Measurements from ENCODE around the gene POMT1. TPM values are rescaled to one million over a fixed set of nuclear protein-coding genes. Genes with fewer than 3 reads are reported as not detected.

Gene POMT1
- polyA plus RNA-seq, 1 donor from 2014 or later: 5.1 TPM

DNA sequence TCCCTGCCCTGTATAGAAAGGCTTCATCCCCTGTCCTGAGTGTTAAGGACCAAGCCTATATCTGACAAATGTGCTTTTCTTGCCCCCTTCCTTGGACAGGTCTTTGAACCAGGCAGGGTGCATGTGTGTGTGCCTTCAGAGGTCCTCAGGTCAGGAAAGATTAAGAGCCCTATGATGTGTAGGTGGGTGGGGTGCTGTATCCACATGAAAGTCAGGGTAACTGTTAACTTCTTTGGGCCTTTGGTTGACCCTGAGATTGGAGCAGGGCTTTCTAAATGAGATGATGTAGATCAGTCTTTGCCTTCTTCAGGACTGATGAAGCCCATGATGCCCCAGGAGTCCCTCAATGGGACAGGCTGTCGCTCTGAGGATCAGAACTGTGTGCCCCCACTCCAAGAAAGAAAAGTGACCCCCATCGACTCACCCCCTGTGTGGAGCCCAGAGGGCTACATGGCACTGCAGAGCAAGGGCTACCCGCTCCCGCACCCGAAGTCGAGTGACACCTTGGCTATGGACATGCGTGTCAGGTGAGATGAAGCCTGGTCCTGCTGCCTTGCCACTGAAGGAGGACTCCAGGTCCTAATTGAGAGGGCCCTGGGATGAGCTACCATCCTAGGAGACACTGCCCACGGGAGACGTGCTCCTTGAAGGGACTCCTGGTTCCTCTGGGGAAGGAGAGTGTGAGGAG, 29.4 kb upstream of the POMT1 start:
- Mint-ChIP-seq H3K9me3 (no peaks in the 10 kb centered on the region), H3K27ac (peak overlapping the region in 1 of 3 donors; percentile 60), H3K27me3 (no peaks in the 10 kb centered on the region), H3K4me1 (peaks cover 0 to 1% (median 0%) of the 10 kb centered on the region in 3 donors), H3K36me3 (peaks cover 7% of the 10 kb centered on the region), H3K4me3 (peak overlapping the region in 1 of 4 donors; percentile 26)

DNA sequence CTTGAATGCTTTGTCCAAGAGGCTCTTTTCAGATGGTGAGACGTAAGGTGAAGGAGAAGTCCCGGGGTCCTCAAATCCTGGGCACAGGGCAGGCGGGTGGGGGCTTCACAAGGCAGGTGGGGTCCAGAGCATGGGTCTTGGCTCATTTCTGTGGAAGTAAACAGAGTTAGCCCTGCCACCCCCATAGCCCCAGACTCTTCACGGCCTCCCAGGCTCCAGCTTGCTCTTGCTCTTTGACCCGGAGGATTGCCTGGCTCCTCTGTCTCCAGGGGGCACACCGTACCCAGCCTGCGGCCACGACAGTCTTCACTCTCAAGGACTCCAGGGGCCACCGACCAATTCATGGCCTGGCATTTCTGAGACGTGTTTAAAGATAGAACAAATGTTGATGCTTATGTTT, 28.8 kb upstream of the POMT1 start:
- H3K27ac Mint-ChIP-seq: peak overlapping the region in 1 of 3 donors; percentile 60
- H3K36me3 Mint-ChIP-seq: peaks cover 7% of the 10 kb centered on the region
- no peaks in the 10 kb centered on the region for H3K9me3 Mint-ChIP-seq
- H3K27me3 Mint-ChIP-seq: no peaks in the 10 kb centered on the region
- H3K4me3 Mint-ChIP-seq: peak overlapping the region in 1 of 4 donors; percentile 26
- H3K4me1 Mint-ChIP-seq: peaks cover 0 to 1% (median 0%) of the 10 kb centered on the region in 3 donors

DNA sequence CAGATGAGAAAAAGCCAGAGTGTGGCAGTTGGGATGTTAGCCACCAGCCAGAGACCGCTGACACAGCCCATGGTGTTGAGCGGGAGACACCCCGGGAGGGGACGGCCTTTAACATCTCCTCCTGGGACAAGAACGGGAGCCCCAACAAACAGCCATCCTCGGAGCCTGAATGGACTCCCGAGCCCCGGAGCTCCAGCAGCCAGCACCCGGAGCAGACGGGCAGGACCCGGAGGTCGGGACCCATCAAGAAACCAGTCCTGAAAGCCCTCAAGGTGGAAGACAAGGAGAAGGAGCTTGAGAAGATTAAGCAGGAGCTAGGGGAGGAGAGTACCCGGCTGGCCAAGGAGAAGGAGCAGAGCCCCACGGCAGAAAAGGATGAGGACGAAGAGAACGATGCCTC, 28.0 kb upstream of the POMT1 start:
- H3K4me3 Mint-ChIP-seq: no peak overlapping the region
- H3K27me3 Mint-ChIP-seq: no peaks in the 10 kb centered on the region
- H3K36me3 Mint-ChIP-seq: peaks cover 6% of the 10 kb centered on the region
- H3K9me3 Mint-ChIP-seq: no peaks in the 10 kb centered on the region
- H3K27ac Mint-ChIP-seq: peak overlapping the region in 1 of 3 donors; percentile 57
- peaks cover 0 to 1% (median 0%) of the 10 kb centered on the region in 3 donors for H3K4me1 Mint-ChIP-seq

DNA sequence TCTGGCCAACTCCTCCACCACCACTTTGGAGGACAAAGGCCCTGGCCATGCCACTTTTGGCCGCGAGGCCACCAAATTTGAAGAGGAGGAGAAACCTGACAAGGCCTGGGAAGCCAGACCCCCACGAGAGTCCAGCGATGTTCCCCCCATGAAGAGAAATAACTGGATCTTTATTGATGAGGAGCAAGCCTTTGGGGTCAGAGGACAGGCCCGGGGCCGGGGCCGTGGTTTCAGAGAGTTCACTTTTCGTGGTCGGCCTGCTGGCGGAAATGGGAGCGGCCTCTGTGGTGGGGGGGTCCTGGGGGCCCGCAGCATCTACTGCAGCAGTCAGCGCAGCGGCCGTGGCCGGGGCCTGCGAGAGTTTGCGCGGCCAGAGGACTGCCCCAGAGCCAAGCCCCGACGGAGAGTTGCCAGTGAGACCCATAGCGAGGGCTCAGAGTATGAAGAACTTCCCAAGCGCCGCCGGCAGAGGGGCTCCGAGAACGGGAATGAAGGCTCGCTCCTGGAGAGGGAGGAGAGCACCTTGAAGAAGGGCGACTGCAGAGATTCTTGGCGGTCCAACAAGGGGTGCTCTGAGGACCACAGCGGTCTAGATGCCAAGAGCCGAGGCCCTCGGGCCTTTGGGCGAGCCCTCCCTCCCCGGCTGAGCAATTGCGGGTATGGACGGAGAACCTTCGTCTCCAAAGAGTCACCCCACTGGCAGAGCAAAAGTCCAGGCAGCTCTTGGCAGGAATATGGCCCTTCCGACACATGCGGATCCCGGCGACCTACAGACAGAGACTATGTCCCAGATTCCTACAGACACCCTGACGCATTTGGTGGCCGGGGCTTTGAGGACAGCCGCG, 27.4 kb upstream of the POMT1 start:
- H3K9me3 Mint-ChIP-seq: no peaks in the 10 kb centered on the region
- H3K27ac Mint-ChIP-seq: peak overlapping the region in 2 of 3 donors; percentile 31 to 57
- H3K4me3 Mint-ChIP-seq: no peak overlapping the region
- H3K27me3 Mint-ChIP-seq: no peaks in the 10 kb centered on the region
- H3K4me1 Mint-ChIP-seq: no peaks in the 10 kb centered on the region
- peaks cover 1% of the 10 kb centered on the region for H3K36me3 Mint-ChIP-seq

DNA sequence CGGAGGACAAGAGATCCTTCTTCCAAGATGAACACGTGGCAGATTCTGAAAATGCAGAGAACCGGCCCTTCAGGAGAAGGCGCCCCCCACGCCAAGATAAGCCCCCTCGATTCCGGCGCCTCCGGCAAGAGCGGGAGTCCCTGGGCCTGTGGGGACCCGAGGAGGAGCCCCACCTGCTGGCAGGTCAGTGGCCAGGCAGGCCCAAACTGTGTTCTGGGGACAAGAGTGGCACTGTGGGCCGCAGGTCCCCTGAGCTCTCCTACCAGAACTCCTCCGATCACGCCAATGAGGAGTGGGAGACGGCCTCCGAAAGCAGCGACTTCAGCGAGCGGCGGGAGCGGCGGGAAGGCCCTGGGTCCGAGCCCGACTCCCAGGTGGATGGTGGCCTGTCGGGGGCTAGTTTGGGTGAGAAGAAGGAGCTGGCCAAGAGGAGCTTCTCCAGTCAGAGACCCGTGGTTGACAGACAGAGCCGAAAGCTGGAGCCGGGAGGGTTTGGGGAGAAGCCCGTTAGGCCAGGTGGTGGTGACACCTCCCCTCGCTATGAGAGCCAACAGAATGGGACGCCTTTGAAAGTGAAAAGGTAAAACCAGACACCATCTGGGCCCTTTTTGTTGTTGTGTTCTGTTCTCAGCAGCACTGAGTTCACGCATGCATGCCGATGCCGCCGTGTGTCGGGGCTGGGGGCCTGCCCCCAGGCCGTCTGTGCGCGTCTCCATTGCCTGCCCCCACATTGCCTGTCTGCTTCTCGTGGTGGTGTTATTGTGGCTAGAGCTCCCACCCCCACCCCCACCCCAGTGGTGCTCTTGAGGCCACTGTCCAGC, 26.6 kb upstream of the POMT1 start:
- Mint-ChIP-seq H3K4me1 (no peaks in the 10 kb centered on the region), H3K4me3 (no peak overlapping the region), H3K27me3 (no peaks in the 10 kb centered on the region), H3K36me3 (peaks cover 1% of the 10 kb centered on the region), H3K9me3 (no peaks in the 10 kb centered on the region), H3K27ac (peak overlapping the region in 2 of 3 donors; percentile 31)

DNA sequence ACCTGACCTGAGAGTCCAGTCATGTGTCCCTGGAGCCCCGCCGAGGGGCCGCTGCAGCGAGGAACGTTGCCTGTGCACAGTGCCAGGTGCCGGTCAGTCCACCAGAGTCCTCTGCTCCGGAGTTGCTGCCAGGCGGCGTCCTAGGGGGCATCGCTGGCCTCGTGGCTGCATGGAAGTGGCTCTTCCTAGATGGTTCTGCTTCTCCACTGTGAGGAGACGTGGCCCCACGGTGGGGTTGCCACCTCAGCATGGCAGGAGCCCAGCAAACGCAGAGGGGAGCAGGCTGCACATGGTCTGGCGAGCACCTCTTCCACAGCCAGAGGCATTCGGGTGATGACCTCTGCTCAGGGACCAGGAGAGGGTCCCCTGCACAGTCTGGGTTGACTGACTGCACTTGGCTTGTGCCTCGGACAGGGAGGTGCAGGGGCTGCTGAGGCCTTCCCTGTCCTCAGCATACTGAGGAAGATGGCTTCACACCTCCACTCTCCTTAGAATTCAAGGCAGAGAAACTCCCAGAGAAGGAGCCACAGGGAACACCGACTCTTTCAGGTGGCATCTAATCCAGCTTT, 25.9 kb upstream of the POMT1 start:
- peaks cover 2% of the 10 kb centered on the region for H3K36me3 Mint-ChIP-seq
- H3K27ac Mint-ChIP-seq: no peak overlapping the region
- H3K4me1 Mint-ChIP-seq: no peaks in the 10 kb centered on the region

DNA sequence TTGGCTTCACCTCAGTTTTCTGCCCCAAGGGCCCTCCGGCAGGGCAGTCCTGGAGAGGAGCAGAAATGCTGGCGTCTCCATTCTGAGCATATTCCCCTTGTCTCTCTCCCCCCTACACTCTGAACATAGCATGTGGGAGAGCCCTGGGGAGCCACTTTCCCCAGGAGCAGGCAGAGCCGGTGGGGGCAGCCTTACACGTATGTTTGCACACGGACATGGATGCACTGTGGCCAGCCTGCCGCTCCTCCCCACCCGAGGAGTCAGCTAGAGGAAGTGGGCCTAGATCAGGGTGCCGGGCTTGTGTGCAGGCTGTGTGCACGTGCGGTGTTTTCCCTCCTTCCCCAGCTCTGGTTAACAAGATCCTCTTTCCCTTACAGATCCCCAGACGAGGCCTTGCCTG, 25.4 kb upstream of the POMT1 start:
- Mint-ChIP-seq H3K4me3 (no peak overlapping the region), H3K9me3 (no peaks in the 10 kb centered on the region), H3K4me1 (no peaks in the 10 kb centered on the region), H3K27ac (no peak overlapping the region), H3K36me3 (peaks cover 5% of the 10 kb centered on the region), H3K27me3 (no peaks in the 10 kb centered on the region)

More for the DNA sequence above, 25.9 kb upstream of the POMT1 start:
- Mint-ChIP-seq H3K9me3 (no peaks in the 10 kb centered on the region), H3K27me3 (no peaks in the 10 kb centered on the region), H3K4me3 (no peak overlapping the region)

DNA sequence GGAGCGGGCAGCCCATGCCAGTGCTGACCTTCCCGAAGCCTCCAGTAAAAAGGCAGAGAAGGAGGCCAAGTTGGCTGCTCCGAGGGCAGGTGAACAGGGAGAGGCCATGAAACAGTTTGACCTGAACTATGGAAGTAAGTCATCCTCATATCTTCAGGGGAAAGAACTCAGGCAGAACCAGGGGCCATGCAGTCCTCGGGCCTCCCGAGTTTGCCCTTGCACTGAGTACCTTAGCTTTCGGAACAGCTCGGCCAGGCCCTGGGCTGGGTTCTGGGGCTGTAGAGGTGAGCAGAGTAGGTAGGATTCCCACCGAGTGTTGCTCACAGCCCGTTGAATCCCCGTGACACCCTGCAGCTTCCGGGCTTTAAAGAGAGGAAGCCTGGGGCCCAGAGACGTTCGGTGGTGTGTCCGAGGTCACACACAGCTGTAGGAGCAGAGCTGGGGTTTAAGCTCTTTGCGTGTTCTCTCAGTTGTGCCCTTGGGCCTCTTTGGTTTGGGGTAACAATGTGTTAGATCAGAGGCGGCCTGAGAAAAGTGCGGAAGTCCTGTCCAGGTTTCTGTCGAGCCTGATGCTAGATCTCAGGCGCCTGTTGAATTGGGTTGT, 24.8 kb upstream of the POMT1 start:
- H3K27me3 Mint-ChIP-seq: no peaks in the 10 kb centered on the region
- peaks cover 3% of the 10 kb centered on the region for H3K36me3 Mint-ChIP-seq
- H3K4me1 Mint-ChIP-seq: no peaks in the 10 kb centered on the region
- peak overlapping the region in 2 of 3 donors; percentile 74 to 82 for H3K27ac Mint-ChIP-seq
- H3K4me3 Mint-ChIP-seq: no peak overlapping the region
- no peaks in the 10 kb centered on the region for H3K9me3 Mint-ChIP-seq

DNA sequence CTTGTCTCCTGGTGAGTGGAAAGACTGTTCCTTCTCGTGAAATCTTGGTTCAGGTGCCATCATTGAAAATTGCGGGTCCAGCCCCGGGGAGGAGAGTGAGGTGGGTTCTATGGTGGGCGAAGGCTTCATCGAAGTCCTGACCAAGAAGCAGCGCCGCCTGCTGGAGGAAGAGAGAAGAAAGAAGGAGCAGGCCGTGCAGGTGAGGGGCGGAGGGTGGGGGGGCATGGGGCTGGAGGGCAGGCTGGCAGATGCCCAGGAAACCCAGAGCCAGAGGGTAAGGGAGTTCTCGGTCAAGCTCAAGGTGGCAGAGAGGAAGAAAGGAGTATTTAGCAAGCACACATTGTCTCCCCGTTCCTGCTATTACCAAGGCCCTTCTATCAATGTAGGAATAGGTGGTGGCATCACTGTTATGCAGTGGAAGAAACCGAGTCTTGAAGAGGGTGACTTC, 24.3 kb upstream of the POMT1 start:
- Mint-ChIP-seq H3K4me1 (no peaks in the 10 kb centered on the region), H3K27me3 (no peaks in the 10 kb centered on the region), H3K4me3 (no peak overlapping the region), H3K27ac (peak overlapping the region; percentile 18 to 82 (median 74)), H3K9me3 (no peaks in the 10 kb centered on the region), H3K36me3 (peaks cover 3% of the 10 kb centered on the region)

DNA sequence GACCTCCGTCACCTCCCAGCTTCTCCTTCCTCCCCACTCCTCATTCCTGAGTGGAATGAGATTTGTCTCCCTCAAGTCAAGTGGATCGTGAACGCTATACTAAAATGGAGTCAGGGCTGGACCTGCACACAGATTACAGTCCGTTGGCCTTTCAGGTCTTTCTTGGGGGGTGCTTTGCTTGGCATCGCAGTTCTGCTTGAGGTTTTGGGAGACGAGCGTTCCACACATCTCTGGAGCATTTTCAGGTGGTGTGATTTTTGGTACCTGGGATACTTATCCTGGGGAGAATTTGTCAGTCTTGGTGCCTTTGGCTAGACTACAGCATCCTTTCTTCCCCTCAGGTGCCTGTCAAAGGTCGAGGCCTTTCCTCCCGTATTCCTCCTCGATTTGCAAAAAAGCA, 23.8 kb upstream of the POMT1 start:
- no peaks in the 10 kb centered on the region for H3K4me1 Mint-ChIP-seq
- no peaks in the 10 kb centered on the region for H3K9me3 Mint-ChIP-seq
- peaks cover 3% of the 10 kb centered on the region for H3K36me3 Mint-ChIP-seq
- H3K4me3 Mint-ChIP-seq: no peak overlapping the region
- H3K27me3 Mint-ChIP-seq: no peaks in the 10 kb centered on the region
- H3K27ac Mint-ChIP-seq: peak overlapping the region in 1 of 3 donors; percentile 74

DNA sequence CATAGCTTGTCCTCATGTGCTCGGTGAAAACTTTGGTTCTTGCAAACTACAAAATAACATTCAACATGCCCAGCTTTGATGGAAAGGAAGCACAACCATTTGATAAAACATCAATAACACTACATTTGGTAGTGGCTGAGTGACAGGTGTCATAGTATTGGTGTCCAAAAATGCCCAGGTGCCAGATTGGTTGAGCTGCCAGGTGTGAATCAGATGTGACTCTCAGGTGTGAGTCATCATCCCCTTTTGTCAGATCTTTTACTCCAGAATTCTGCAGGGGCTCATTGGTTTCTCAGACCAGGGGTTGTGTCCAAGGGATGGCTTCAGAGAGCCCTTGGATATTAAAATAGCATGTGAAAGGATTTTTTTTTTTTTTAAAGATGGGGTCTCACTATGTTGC, 22.5 kb upstream of the POMT1 start:
- Mint-ChIP-seq H3K36me3 (peaks cover 3% of the 10 kb centered on the region), H3K9me3 (no peaks in the 10 kb centered on the region), H3K4me3 (no peak overlapping the region), H3K4me1 (no peaks in the 10 kb centered on the region), H3K27me3 (no peaks in the 10 kb centered on the region), H3K27ac (no peak overlapping the region)

DNA sequence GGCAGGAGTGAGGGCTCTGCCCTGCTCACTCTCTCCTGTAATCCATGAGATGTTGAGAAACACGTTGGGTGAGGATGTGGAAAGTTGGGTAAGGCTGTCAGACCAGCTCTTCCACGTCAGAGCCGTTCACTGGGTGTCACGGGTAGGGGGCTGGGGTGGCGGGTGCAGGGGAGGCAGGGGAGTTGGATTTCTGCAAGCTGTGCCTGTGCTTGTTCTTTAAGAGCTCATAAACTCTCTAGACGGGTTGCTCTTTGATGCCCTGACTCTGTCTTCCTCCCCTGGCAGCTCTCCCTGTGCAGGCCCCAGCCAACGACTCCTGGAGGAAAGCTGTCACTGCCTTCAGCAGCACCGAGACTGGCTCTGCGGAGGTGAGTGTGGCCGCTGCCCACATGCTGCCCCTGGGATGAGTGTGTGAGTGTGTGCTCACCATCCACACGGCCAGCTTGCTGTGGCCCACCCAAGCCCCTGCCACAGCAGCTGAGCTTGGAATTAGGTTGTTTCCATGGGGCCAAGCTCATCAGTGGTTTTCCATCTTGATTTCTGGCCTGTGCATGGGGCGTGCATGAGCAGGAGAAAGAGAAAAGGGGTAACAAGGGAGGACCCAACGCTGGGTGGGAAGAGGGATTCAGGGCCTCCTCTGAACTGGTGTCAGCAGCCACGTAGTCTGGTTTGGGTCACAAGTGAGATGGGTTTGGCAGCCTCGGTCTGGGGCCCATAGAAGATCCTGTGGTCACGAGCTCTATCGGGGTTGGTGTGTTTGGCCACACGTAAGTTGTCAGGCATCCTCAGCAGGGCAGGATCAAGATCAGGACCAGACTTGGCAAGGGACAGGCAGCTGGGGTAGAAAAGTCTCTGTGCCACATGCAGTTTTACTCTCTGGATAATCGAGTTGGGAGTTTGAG, 21.0 kb upstream of the POMT1 start:
- peaks cover 0 to under 1% (median 0%) of the 10 kb centered on the region in 3 donors for H3K4me1 Mint-ChIP-seq
- no peaks in the 10 kb centered on the region for H3K9me3 Mint-ChIP-seq
- H3K27ac Mint-ChIP-seq: no peak overlapping the region
- H3K27me3 Mint-ChIP-seq: no peaks in the 10 kb centered on the region
- H3K36me3 Mint-ChIP-seq: peaks cover 4% of the 10 kb centered on the region
- peak overlapping the region in 1 of 4 donors; percentile 17 for H3K4me3 Mint-ChIP-seq

DNA sequence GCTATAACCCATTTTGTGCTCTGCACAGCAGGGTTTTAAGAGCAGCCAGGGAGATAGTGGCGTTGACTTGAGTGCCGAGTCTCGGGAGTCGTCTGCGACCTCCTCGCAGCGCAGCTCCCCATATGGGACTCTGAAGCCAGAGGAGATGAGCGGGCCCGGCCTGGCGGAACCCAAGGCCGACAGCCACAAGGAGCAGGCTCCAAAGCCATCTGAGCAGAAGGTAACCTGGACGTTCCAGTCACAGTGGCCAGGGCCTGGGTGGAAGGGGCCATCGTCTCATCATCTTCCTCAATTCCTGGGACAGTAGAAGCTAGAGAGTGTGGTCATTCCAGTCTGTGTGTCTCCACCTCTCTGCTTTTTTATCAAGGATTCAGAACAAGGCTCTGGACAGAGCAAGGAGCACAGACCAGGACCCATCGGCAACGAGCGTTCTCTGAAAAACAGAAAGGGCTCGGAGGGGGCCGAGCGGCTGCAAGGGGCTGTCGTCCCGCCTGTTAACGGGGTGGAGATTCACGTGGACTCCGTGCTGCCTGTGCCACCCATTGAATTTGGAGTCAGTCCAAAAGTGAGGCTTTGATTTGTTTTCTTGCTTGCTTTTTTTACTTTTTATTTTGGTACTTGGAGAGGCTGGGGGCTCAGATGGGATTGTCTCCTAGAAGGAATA, 20.2 kb upstream of the POMT1 start:
- H3K27me3 Mint-ChIP-seq: no peaks in the 10 kb centered on the region
- peak overlapping the region in 1 of 3 donors; percentile 70 for H3K27ac Mint-ChIP-seq
- no peak overlapping the region for H3K4me3 Mint-ChIP-seq
- peaks cover 0 to 1% (median 0%) of the 10 kb centered on the region in 3 donors for H3K4me1 Mint-ChIP-seq
- no peaks in the 10 kb centered on the region for H3K9me3 Mint-ChIP-seq
- peaks cover 5% of the 10 kb centered on the region for H3K36me3 Mint-ChIP-seq

Data from IgD-negative memory B cell (primary cell).